ENCODE data around the gene AGPAT4.

The AGPAT4 gene

DNA sequence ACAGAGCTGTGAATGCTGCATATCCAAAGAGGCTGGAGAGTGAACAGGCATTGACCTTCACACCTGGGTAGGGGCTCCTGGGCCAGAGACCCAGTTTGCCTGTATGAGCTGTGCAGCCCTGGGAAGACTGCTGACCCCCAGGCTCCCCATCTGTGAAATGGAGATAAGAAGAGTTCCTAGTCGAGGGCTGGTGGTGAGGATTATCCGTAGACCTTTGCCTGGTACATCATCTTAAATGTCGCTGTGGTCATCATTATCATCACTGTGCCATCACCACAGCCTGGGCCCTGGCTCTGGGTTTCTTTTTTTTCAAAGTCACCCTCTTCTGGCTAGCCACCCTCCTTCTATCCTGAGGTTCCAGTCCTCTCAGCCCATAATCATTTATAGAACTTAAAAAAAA, 12.0 kb downstream of the AGPAT4 start:
- H3K27ac ChIP-seq (ENCODE audit: low read length): no peak overlapping the region
- H3K79me2 ChIP-seq (ENCODE audit: low read length): no peaks in the 10 kb centered on the region
- no peak for DNase-seq
- no peaks in the 10 kb centered on the region for H4K20me1 ChIP-seq (ENCODE audit: insufficient read depth, low read length)
- H2AFZ ChIP-seq (ENCODE audit: low read length): no peak overlapping the region
- H3F3A ChIP-seq (ENCODE audit: insufficient read depth, low read length): no peaks in the 10 kb centered on the region
- no peaks in the 10 kb centered on the region for H3K9me3 ChIP-seq (replicated peaks; ENCODE audit: insufficient read depth, low read length)
- H3K9me2 ChIP-seq (replicated peaks; ENCODE audit: insufficient read depth, low read length): no peaks in the 10 kb centered on the region
- H3K4me2 ChIP-seq (ENCODE audit: low read depth, low read length): no peak overlapping the region
- H3K4me1 ChIP-seq (ENCODE audit: low read length): no peaks in the 10 kb centered on the region
- no peak overlapping the region for H3K4me3 ChIP-seq (ENCODE audit: low read length)
- no peak overlapping the region for H3K9ac ChIP-seq (ENCODE audit: low read length)
- H3K36me3 ChIP-seq (replicated peaks; ENCODE audit: insufficient read depth, low read length): no peaks in the 10 kb centered on the region
- TF ChIP-seq EZH2 (optimal IDR thresholded peaks at IDR 0.05; ENCODE audit: low read depth, low read length) (no peak), EZH2phosphoT487 (IDR thresholded peaks at IDR 0.05; ENCODE audit: low read length) (no peak)
- TF ChIP-seq, protein P1, sequence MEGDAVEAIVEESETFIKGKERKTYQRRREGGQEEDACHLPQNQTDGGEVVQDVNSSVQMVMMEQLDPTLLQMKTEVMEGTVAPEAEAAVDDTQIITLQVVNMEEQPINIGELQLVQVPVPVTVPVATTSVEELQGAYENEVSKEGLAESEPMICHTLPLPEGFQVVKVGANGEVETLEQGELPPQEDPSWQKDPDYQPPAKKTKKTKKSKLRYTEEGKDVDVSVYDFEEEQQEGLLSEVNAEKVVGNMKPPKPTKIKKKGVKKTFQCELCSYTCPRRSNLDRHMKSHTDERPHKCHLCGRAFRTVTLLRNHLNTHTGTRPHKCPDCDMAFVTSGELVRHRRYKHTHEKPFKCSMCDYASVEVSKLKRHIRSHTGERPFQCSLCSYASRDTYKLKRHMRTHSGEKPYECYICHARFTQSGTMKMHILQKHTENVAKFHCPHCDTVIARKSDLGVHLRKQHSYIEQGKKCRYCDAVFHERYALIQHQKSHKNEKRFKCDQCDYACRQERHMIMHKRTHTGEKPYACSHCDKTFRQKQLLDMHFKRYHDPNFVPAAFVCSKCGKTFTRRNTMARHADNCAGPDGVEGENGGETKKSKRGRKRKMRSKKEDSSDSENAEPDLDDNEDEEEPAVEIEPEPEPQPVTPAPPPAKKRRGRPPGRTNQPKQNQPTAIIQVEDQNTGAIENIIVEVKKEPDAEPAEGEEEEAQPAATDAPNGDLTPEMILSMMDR (IDR thresholded peaks at IDR 0.05; ENCODE audit: low read length): no peak
- no peaks in the 10 kb centered on the region for H3K27me3 ChIP-seq (replicated peaks; ENCODE audit: insufficient read depth, low read length)

DNA sequence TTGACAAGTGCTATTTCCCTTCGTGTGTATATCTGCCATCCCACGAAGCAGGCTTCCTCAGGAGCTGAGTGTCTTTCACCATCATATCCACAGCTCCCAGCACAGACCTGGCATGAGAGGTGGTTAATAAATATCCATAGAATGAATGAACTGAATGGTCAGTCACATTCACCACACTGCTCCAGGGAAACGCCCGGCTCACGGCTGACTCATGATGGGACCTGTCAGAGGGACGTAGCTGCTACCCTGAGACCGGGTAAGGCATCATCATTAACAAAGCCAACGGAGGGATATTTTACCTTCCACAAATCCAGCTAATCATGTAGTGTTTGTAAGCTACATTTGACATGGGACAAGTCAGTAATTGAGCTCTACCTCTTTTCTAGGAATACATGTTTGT, 12.5 kb downstream of the AGPAT4 start:
- no peak overlapping the region for H2AFZ ChIP-seq (ENCODE audit: low read length)
- no peaks in the 10 kb centered on the region for H3K4me1 ChIP-seq (ENCODE audit: low read length)
- no peaks in the 10 kb centered on the region for H3K9me2 ChIP-seq (replicated peaks; ENCODE audit: insufficient read depth, low read length)
- no peaks in the 10 kb centered on the region for H3K36me3 ChIP-seq (replicated peaks; ENCODE audit: insufficient read depth, low read length)
- no peak overlapping the region for H3K27ac ChIP-seq (ENCODE audit: low read length)
- H3K27me3 ChIP-seq (replicated peaks; ENCODE audit: insufficient read depth, low read length): no peaks in the 10 kb centered on the region
- no peaks in the 10 kb centered on the region for H3F3A ChIP-seq (ENCODE audit: insufficient read depth, low read length)
- H3K4me2 ChIP-seq (ENCODE audit: low read depth, low read length): no peak overlapping the region
- H3K9me3 ChIP-seq (replicated peaks; ENCODE audit: insufficient read depth, low read length): no peaks in the 10 kb centered on the region
- TF ChIP-seq, protein P1 (IDR thresholded peaks at IDR 0.05; ENCODE audit: low read length): no peak
- TF ChIP-seq EZH2phosphoT487 (IDR thresholded peaks at IDR 0.05; ENCODE audit: low read length) (no peak), EZH2 (optimal IDR thresholded peaks at IDR 0.05; ENCODE audit: low read depth, low read length) (no peak)
- H3K79me2 ChIP-seq (ENCODE audit: low read length): no peaks in the 10 kb centered on the region
- no peak for DNase-seq
- H3K9ac ChIP-seq (ENCODE audit: low read length): no peak overlapping the region
- H4K20me1 ChIP-seq (ENCODE audit: insufficient read depth, low read length): no peaks in the 10 kb centered on the region
- H3K4me3 ChIP-seq (ENCODE audit: low read length): no peak overlapping the region

DNA sequence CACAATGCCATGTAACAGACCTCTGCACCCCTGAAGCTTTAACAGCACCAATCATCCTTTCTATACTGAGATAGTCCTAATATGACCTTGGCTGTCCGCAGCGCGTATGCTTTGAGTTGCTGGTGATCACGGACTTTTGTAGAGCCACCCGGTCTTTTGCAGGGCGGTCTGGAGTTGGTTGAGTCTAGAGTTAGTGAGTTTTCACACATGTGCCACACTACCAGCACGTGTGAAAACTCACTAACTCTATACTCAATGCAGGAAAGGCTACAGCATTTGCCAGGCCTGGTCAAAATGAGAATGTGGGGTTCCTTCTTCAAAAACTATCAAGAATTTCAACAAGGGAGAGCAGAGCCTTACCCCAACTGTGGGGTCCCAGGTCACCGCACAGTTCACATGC, 14.6 kb downstream of the AGPAT4 start:
- no peaks in the 10 kb centered on the region for H3F3A ChIP-seq (ENCODE audit: insufficient read depth, low read length)
- no peak overlapping the region for H3K4me3 ChIP-seq (ENCODE audit: low read length)
- no peaks in the 10 kb centered on the region for H3K4me1 ChIP-seq (ENCODE audit: low read length)
- no peak overlapping the region for H2AFZ ChIP-seq (ENCODE audit: low read length)
- H3K27me3 ChIP-seq (replicated peaks; ENCODE audit: insufficient read depth, low read length): no peaks in the 10 kb centered on the region
- DNase-seq: no peak
- no peak overlapping the region for H3K9ac ChIP-seq (ENCODE audit: low read length)
- H3K36me3 ChIP-seq (replicated peaks; ENCODE audit: insufficient read depth, low read length): no peaks in the 10 kb centered on the region
- no peaks in the 10 kb centered on the region for H4K20me1 ChIP-seq (ENCODE audit: insufficient read depth, low read length)
- no peaks in the 10 kb centered on the region for H3K9me3 ChIP-seq (replicated peaks; ENCODE audit: insufficient read depth, low read length)
- H3K9me2 ChIP-seq (replicated peaks; ENCODE audit: insufficient read depth, low read length): no peaks in the 10 kb centered on the region
- no peaks in the 10 kb centered on the region for H3K79me2 ChIP-seq (ENCODE audit: low read length)
- no peak overlapping the region for H3K27ac ChIP-seq (ENCODE audit: low read length)
- TF ChIP-seq EZH2phosphoT487 (IDR thresholded peaks at IDR 0.05; ENCODE audit: low read length): no peak
- TF ChIP-seq, protein P1 (IDR thresholded peaks at IDR 0.05; ENCODE audit: low read length): no peak
- TF ChIP-seq EZH2 (optimal IDR thresholded peaks at IDR 0.05; ENCODE audit: low read depth, low read length): no peak
- H3K4me2 ChIP-seq (ENCODE audit: low read depth, low read length): no peak overlapping the region
